ENCODE data around the gene HDLBP. TPM values are rescaled to one million over a fixed set of nuclear protein-coding genes. Genes with fewer than 3 reads are reported as not detected.

The HDLBP gene
- total RNA-seq, 1 experiment from 2014 or later, result 908 TPM

DNA sequence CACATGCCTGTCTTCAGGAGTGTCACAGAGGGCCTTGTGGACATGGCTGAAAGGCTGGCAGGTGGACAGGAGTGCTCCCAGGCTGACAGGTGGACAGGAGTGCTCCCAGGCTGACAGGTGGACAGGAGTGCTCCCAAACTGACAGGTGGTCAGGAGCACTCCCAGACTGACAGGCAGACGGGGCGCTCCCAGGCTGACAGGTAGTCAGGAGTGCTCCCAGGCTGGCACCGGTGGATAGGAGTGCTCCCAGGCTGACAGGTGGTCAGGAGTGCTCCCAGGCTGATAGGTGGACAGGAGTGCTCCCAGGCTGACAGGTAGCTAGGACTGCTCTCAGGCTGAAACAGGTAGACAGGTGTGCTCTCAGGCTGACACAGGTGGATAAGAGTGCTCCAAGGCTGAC lies 110.4 kb downstream of the HDLBP start:
- Histone ChIP-seq H3K9me3 (ENCODE audit: insufficient read depth, low read depth) (no peaks in the 10 kb centered on the region), H3K9me2 (ENCODE audit: insufficient read depth) (no peaks in the 10 kb centered on the region), H4K20me1 (ENCODE audit: insufficient read depth) (no peaks in the 10 kb centered on the region), H3K4me2 (no peak overlapping the region), H2AFZ (no peak overlapping the region), H3F3A (ENCODE audit: insufficient read depth, low read depth) (peaks cover 8% of the 10 kb centered on the region; the same call in 1 of the 2 replicates), H3K27me3 (ENCODE audit: insufficient read depth, low read depth) (peaks cover 22% of the 10 kb centered on the region), H3K79me2 (ENCODE audit: low read depth) (no peaks in the 10 kb centered on the region), H3K4me3 (no peak overlapping the region), H3K36me3 (ENCODE audit: low read depth) (no peaks in the 10 kb centered on the region), H3K27ac (no peak overlapping the region), H3K4me1 (replicated peaks; ENCODE audit: insufficient read depth) (no peaks in the 10 kb centered on the region)
- CTCF ChIA-PET, result no interaction called here
- DNase-seq, result no peak
- no TSS peak for BruUV-seq (replicated peaks)
- intact Hi-C loops (cut with micrococcal nuclease; ENCODE audit: unreplicated experiment), result no loop called here
- POLR2A ChIA-PET (ENCODE audit: unreplicated experiment), result interaction anchor here (0.5 kb wide), 1 partner anchor 9 kb away, joined by 4 read pairs; no protein-coding TSS in a partner anchor
- TF ChIP-seq EZH2 (IDR thresholded peaks at IDR 0.05; ENCODE audit: low read depth), result no peak
- TF ChIP-seq CTCF (conservative IDR thresholded peaks at IDR 0.05), result no peak

- H3F3A ChIP-seq (ENCODE audit: insufficient read depth, low read depth), result peaks cover 8% of the 10 kb centered on the region; the same call in 1 of the 2 replicates
- TF ChIP-seq CTCF (conservative IDR thresholded peaks at IDR 0.05) (no peak), EZH2 (IDR thresholded peaks at IDR 0.05; ENCODE audit: low read depth) (no peak)
- DNase-seq, result no peak
- no peak overlapping the region for H3K4me3 ChIP-seq
- intact Hi-C loops (cut with micrococcal nuclease; ENCODE audit: unreplicated experiment), result no loop called here
- CTCF ChIA-PET, result no interaction called here
- H2AFZ ChIP-seq, result no peak overlapping the region
- H3K4me1 ChIP-seq (replicated peaks; ENCODE audit: insufficient read depth), result no peaks in the 10 kb centered on the region
- BruUV-seq (replicated peaks), result no TSS peak
- no peaks in the 10 kb centered on the region for H3K9me3 ChIP-seq (ENCODE audit: insufficient read depth, low read depth)
- POLR2A ChIA-PET (ENCODE audit: unreplicated experiment), result no interaction called here
- no peaks in the 10 kb centered on the region for H3K36me3 ChIP-seq (ENCODE audit: low read depth)
- no peaks in the 10 kb centered on the region for H3K79me2 ChIP-seq (ENCODE audit: low read depth)
- H3K4me2 ChIP-seq, result no peak overlapping the region
- H3K9me2 ChIP-seq (ENCODE audit: insufficient read depth), result no peaks in the 10 kb centered on the region
- no peaks in the 10 kb centered on the region for H4K20me1 ChIP-seq (ENCODE audit: insufficient read depth)
- no peak overlapping the region for H3K27ac ChIP-seq
- H3K27me3 ChIP-seq (ENCODE audit: insufficient read depth, low read depth), result peaks cover 16% of the 10 kb centered on the region
Observed at GRCh38 chr2:241204490-241204889, 111.0 kb downstream of the HDLBP start.

GRCh38 chr2:241204010-241204384 lies 111.5 kb downstream of the HDLBP start:
- H3K79me2 ChIP-seq (ENCODE audit: low read depth), result no peaks in the 10 kb centered on the region
- H3K27ac ChIP-seq, result no peak overlapping the region
- no peak overlapping the region for H3K4me3 ChIP-seq
- BruUV-seq (replicated peaks), result no TSS peak
- H3K4me1 ChIP-seq (replicated peaks; ENCODE audit: insufficient read depth), result no peaks in the 10 kb centered on the region
- peaks cover 8% of the 10 kb centered on the region; the same call in 1 of the 2 replicates for H3F3A ChIP-seq (ENCODE audit: insufficient read depth, low read depth)
- H3K27me3 ChIP-seq (ENCODE audit: insufficient read depth, low read depth), result peaks cover 11% of the 10 kb centered on the region
- no peaks in the 10 kb centered on the region for H3K9me3 ChIP-seq (ENCODE audit: insufficient read depth, low read depth)
- DNase-seq, result no peak
- intact Hi-C loops (cut with micrococcal nuclease; ENCODE audit: unreplicated experiment), result no loop called here
- no peaks in the 10 kb centered on the region for H4K20me1 ChIP-seq (ENCODE audit: insufficient read depth)
- POLR2A ChIA-PET (ENCODE audit: unreplicated experiment), result no interaction called here
- no peak overlapping the region for H2AFZ ChIP-seq
- no peaks in the 10 kb centered on the region for H3K9me2 ChIP-seq (ENCODE audit: insufficient read depth)
- CTCF ChIA-PET, result no interaction called here
- H3K36me3 ChIP-seq (ENCODE audit: low read depth), result no peaks in the 10 kb centered on the region
- no peak for TF ChIP-seq EZH2 (IDR thresholded peaks at IDR 0.05; ENCODE audit: low read depth)
- no peak for TF ChIP-seq CTCF (conservative IDR thresholded peaks at IDR 0.05)
- H3K4me2 ChIP-seq, result no peak overlapping the region

Measured in PC-9 (cell line).